T follicular helper cell (primary cell): ENCODE data around the gene CFAP70.
A peak's percentile ranks its signal among the peaks of the same experiment; 100 is the strongest.
"Not testable (repeated sequence)": the region's sequence is repeated elsewhere in the genome, so short reads cannot be mapped to it uniquely, and the experiment has no call there.

Source experiments
- DNase-seq: peaks from one replicate; pipeline ENCODE4 v3.0.0-alpha.2; 2020; ENCODE audit warnings: low read depth
- total RNA-seq, 2 experiments: gene quantifications; one replicate each; lab custom pipeline; 2026; lab: John Stamatoyannopoulos, UW

Gene CFAP70
- total RNA-seq, result 2.3 to 7.3 reads per million in 2 experiments

- DNase-seq, result peak; percentile 91
Observed at GRCh38 chr10:73358331-73359279, at the start of gene CFAP70. CFAP70 (minus strand) TSS chr10:73358864; CDS start chr10:73354796, 4,068 bp downstream.

DNA sequence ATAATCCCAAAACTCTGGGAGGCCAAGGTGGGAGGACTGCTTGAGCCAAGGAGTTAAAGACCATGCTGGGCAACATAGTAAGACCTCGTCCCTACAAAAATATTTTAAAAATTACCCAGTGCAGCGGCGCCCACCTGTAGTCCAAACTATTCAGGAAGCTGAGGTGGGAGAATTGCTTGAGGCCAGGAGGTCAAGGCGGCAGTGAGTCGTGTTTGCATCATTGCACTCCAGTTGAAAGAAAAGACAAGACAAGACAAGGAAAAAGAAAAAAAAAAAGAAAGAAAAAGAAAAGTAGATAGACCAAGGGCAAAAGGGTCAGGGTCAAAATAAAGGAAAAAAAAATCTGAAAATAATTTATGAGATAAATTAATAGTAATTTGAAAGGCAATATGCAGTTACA is 49.4 kb upstream of the CFAP70 start:
- no peak for DNase-seq

DNA sequence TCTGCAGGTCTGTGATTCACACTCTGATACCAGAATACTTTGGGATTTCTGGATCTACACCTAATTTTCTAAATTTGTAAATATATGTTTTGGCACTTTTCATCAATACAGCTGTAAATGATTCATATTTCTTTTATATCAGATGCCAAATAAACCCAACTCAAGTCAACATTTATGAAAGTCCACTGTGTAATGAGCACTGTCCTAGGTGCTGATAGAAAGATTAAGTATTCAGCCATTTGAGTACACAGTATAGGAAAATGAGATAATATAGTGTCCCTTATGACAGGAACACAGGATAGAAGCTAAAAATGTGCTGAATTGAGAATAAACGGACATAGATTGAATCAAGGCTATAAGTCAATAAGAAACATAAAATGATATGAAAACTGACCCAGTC is 48.8 kb upstream of the CFAP70 start:
- DNase-seq, result no peak

GRCh38 chr10:73406846-73407245 is 48.2 kb upstream of the CFAP70 start:
- no peak for DNase-seq

GRCh38 chr10:73405556-73405955 is 46.9 kb upstream of the CFAP70 start:
- no peak for DNase-seq

- DNase-seq, result no peak
Observed at GRCh38 chr10:73404690-73405089, 46.0 kb upstream of the CFAP70 start.

DNA sequence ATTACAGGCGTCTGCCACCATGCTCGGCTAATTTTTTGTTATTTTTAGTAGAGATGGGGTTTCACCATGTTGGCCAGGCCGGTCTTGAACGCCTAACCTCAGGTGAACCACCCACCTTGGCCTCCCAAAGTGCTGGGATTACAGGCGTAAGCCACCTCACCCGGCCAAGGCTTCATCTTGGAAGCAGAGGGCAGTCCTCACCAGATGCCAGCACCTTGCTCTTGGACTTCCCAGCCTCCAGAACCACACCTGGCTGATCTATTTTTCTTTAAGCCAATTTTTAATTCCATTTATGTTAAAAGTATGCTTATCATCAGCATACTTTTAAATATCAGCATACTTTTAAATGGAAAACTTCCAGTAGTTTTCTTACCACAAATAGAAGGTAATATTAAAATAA is 43.0 kb upstream of the CFAP70 start:
- DNase-seq, result no peak

DNA sequence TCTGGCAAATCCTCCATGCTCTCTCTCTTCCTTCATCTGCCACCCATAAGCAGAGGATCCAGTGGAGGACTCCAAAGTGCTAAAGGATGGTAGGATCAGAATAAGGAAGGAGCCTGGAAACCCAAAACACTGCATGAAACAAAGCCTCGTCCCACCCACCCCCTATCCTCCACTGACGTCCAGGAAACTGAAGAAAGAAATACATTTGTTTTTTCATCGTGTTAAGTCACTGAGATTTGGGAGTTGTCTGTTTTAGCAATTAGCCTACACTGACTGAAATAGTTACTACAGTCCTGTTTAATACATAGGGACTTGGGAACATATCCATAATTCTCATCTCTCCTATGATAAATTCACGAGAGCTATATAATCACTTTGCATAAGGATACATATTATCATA is 40.4 kb upstream of the CFAP70 start:
- DNase-seq, result no peak

DNA sequence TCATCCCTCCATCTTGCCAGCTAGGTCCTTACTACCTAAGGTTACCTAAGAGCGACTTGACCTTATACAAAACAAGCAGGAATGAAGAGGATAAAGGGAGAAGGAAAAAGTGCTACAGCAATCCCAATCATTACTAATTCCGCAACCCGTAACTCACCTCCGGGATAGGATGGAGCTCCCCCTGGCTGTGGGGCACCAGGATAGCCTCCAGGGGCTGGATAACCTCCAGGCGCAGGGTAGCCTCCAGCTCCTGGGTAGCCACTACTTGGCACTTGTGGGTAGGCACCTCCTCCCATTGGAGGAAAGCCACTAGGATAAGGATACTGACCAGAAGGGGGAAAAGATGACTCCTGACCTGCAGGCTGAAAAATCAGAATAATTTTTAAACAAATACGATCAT is 39.4 kb upstream of the CFAP70 start:
- DNase-seq, result no peak

DNA sequence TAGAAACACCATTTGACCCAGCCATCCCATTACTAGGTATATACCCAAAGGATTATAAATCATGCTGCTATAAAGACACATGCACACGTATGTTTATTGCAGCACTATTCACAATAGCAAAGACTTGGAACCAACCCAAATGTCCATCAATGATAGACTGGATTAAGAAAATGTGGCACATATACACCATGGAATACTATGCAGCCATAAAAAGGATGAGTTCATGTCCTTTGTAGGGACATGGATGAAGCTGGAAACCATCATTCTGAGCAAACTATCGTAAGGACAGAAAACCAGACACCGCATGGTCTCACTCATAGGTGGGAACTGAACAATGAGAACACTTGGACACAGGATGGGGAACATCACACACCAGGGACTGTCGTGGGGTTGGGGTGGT is 35.7 kb upstream of the CFAP70 start:
- DNase-seq, result not testable (repeated sequence)

GRCh38 chr10:73388228-73388627 is 29.6 kb upstream of the CFAP70 start:
- DNase-seq, result no peak

DNA sequence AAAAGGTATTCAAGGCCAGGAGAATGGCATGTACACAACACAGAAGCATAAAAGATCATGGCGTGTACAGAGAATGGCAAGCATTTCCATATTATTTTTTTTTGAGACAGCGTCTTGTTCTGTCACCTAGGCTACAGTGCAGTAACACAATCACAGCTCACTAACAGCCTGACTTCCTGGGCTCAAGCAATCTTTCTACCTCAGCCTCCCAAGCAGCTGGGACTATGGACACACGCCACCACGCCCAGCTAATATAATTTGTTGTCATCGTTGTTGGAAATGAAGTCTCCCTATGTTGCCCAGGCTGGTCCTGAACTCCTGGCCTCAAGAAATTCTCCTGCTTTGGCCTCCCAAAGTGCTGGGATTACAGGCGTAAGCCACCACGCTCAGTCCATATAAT is 27.9 kb upstream of the CFAP70 start:
- DNase-seq, result no peak

DNA sequence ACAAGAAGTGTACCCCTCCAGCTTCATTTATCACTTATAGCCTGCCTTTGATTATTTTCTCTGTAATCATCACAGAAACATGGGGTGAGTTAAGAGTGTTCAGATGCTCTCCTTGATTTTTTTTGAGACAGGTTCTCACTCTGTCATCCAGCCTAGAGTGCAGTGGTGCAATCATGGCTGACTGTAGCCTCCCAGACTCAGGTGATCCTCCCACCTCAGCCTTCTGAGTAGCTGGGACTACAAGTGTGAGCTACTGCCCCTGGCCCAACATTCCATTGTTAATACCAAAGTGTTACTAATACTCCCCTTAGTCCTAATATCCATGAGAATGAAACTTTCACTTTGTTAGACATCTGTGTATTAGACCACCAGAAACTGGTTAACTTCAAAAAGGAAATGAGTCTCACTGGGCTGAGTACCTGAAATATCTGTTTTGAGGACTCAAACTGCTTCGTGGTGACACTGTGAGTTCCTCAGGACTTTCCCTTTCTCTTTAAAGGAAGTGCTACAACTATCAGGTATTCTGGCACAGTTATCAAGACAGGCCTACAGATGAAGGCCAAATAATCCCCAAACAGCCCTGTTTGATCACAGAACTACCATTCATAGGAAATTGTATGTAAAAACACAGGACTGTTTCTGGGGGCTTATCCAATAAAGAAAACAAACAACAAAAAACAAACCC is 20.5 kb upstream of the CFAP70 start:
- DNase-seq, result no peak

DNA sequence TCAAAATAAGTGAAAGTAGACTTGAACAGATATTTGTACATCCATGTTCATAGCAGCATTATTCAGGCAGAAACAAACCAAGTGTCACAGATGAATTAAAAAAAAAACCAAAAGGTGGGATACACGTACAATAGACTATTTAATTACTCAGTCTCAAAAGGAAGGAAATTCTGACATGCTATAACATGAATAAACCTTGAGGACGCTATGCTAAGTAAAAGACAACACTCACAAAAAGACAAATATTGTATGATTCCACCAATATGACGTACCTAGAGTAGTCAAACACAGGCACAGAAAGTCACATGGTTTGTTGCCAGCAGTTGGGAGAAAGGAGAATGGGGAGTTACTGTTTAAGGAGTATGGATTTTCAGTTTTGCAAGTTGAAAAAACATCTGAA is 18.0 kb upstream of the CFAP70 start:
- DNase-seq, result no peak

- DNase-seq, result no peak
Observed at GRCh38 chr10:73368238-73368637, 9.6 kb upstream of the CFAP70 start.

- no peak for DNase-seq
Observed at GRCh38 chr10:73366381-73367298, 8.0 kb upstream of the CFAP70 start.

GRCh38 chr10:73364964-73365363 is 6.3 kb upstream of the CFAP70 start:
- DNase-seq, result no peak

DNA sequence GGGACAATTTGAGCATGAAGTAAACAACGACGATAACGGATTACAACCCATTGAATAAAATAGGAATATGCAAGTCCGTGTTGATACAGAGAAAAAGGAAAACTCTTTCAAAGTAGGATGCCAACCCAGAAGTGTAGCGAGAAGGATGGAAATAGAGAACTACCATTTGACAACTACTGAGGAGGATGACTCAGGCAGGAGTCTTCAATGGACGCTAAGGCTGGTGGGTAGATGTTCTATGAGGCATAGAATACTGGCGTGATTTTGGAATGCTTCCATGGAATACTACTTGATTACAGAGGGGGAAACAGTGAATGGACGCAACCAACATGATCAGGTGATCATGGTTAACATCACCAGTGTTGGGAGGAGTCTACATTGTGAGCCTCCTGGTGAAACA is 828 bp upstream of the CFAP70 start:
- no peak for DNase-seq

GRCh38 chr10:73357821-73358220 is 843 bp downstream of the CFAP70 start:
- no peak for DNase-seq

DNA sequence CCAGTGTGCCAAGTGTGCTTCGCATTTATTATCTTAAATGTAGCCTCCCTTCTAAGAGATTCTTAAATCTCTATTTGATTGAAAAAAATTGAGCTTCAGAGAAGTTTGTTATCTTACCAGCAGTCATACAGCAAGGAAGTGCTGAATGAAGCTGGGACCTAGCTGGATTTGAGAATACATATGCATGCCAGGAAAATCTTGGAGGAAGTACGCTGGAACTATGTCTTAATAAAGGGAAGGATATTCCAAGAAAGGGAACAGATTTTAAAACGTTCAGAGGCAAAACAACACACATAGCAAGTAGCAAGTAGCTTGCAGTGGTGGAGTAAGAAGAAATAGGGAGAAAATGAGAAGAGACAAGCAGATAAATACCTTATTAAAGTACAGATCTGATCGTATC is 1.5 kb downstream of the CFAP70 start:
- no peak for DNase-seq

GRCh38 chr10:73344269-73344668 is 14.4 kb downstream of the CFAP70 start:
- DNase-seq, result no peak

GRCh38 chr10:73340121-73340520 is 18.5 kb downstream of the CFAP70 start:
- DNase-seq, result no peak
